Upper lobe of right lung (tissue), 1 donor: Measurements from ENCODE around the gene ZBTB42. TPM values are rescaled to one million over a fixed set of nuclear protein-coding genes. Genes with fewer than 3 reads are reported as not detected.

Experiments
- ATAC-seq: fragments of 200-7000 bp; cut with Tn5 transposase; one replicate; pipeline ENCODE4 v1.9.1; 2020; ENCODE audit warnings: mild to moderate bottlenecking, moderate library complexity
- DNase-seq: peaks from one replicate; pipeline ENCODE4 v3.0.0-alpha.2; 2020
- H3K27ac ChIP-seq: fragments of 200-600 bp; one replicate; pipeline ENCODE4 v1.8.0; 2022
- H3K27me3 ChIP-seq: fragments of 200-600 bp; one replicate; pipeline ENCODE4 v1.8.0; 2022; ENCODE audit warnings: mild to moderate bottlenecking
- H3K36me3 ChIP-seq: fragments of 200-600 bp; one replicate; pipeline ENCODE4 v1.8.0; 2022
- H3K4me1 ChIP-seq: fragments of 200-600 bp; one replicate; pipeline ENCODE4 v1.8.0; 2022
- H3K4me3 ChIP-seq: fragments of 200-600 bp; one replicate; pipeline ENCODE4 v1.8.0; 2022; ENCODE audit warnings: mild to moderate bottlenecking
- H3K9me3 ChIP-seq: fragments of 200-600 bp; one replicate; pipeline ENCODE4 v1.8.0; 2022
- CTCF ChIP-seq: fragments of 200-600 bp; IDR thresholded peaks from one replicate; pipeline ENCODE4 v1.8.0; 2022; ENCODE audit warnings: antibody characterized with exemption
- intact Hi-C: fragments of 100-400 bp; cut with DNase I; formaldehyde crosslinking; loops from one replicate; pipeline ENCODE4 v1.11.0; 2022
- total RNA-seq: library from RNA; stranded (reverse); fragmentation: NEBNext Ultra II Directional; extraction: Animal tissue kit (Norgen Biotek cat#: 25700); gene quantifications from one replicate; pipeline ENCODE4 v1.2.1, GENCODE V29; 2021
- donor health status: DM: no; HTN: yes; CAD: no; lungs with severe emphysema.

Gene ZBTB42
- total RNA-seq, 1 donor from 2014 or later, result 12.3 TPM

GRCh38 chr14:104843006-104843405 is 42.1 kb downstream of the ZBTB42 start:
- H3K4me1 ChIP-seq, result peaks cover 13% of the 10 kb centered on the region
- no peak for TF ChIP-seq CTCF
- peak overlapping the region; percentile 40 for H3K4me3 ChIP-seq
- peaks cover 41% of the 10 kb centered on the region for H3K27me3 ChIP-seq
- H3K27ac ChIP-seq, result no peak overlapping the region
- DNase-seq (no peak), ATAC-seq (no peak)
- intact Hi-C loops, result no loop called here
- H3K36me3 ChIP-seq, result no peaks in the 10 kb centered on the region
- H3K9me3 ChIP-seq, result no peaks in the 10 kb centered on the region

GRCh38 chr14:104843442-104844305 is 42.8 kb downstream of the ZBTB42 start:
- no peak overlapping the region for H3K27ac ChIP-seq
- H3K9me3 ChIP-seq, result no peaks in the 10 kb centered on the region
- H3K4me1 ChIP-seq, result peaks cover 13% of the 10 kb centered on the region
- DNase-seq, result peak; percentile 67
- H3K36me3 ChIP-seq, result no peaks in the 10 kb centered on the region
- intact Hi-C loops, result no loop called here
- TF ChIP-seq CTCF, result no peak
- peak; percentile 70 for ATAC-seq
- peak overlapping the region; percentile 40 for H3K4me3 ChIP-seq
- peaks cover 41% of the 10 kb centered on the region for H3K27me3 ChIP-seq

GRCh38 chr14:104844306-104845032 is 43.6 kb downstream of the ZBTB42 start:
- no peak for TF ChIP-seq CTCF
- Histone ChIP-seq H3K27me3 (peaks cover 41% of the 10 kb centered on the region), H3K27ac (no peak overlapping the region), H3K9me3 (no peaks in the 10 kb centered on the region), H3K4me1 (peaks cover 13% of the 10 kb centered on the region), H3K36me3 (no peaks in the 10 kb centered on the region), H3K4me3 (peak overlapping the region; percentile 40)
- peak; percentile 9 for ATAC-seq
- DNase-seq, result peak; percentile 62
- intact Hi-C loops, result no loop called here

- ATAC-seq, result no peak
Observed at GRCh38 chr14:104845033-104845666, 44.2 kb downstream of the ZBTB42 start.

More at GRCh38 chr14:104845033-104845666, 44.2 kb downstream of the ZBTB42 start:
- H3K9me3 ChIP-seq, result no peaks in the 10 kb centered on the region
- DNase-seq, result peak; percentile 40
- H3K27me3 ChIP-seq, result peaks cover 41% of the 10 kb centered on the region
- no peak overlapping the region for H3K27ac ChIP-seq
- TF ChIP-seq CTCF, result no peak
- H3K4me3 ChIP-seq, result no peak overlapping the region
- H3K4me1 ChIP-seq, result peaks cover 13% of the 10 kb centered on the region
- intact Hi-C loops, result no loop called here
- no peaks in the 10 kb centered on the region for H3K36me3 ChIP-seq
